GM12892 (cell line): ENCODE measurements around the gene SUPT3H.

ENCODE experiments used
- POLR2A ChIP-seq: IDR thresholded peaks from 2 replicates; pipeline ENCODE4 v1.6.1; 2011; ENCODE audit warnings: low read depth, low read length, control low read depth
- POLR2AphosphoS5 ChIP-seq: IDR thresholded peaks from 2 replicates; pipeline ENCODE4 v1.6.1; 2011; ENCODE audit warnings: low read depth, low read length, control low read depth
- TAF1 ChIP-seq: IDR thresholded peaks from 2 replicates; pipeline ENCODE4 v1.6.1; 2011; ENCODE audit warnings: low read depth, mild to moderate bottlenecking, control low read depth, low read length, borderline replicate concordance

DNA sequence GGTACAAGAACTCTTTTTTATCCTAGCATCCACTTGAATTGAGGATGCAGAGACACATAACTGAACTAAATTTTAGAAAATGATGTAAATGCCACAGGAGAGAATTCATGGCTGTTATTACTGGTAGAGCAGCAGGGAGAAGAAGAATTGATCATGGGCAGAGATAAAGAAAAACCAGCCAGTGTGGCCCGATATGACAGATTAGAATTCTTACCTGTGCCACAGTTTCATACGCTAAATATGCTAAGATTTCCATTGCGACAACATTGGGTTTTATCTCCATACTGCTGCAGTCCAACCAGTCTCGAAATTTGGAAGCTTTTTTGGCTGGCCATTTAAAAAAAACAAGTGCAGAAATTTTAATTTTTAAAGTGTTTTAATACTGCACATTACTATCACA is 423.5 kb downstream of the SUPT3H start:
- no peak for TF ChIP-seq POLR2A
- no peak for TF ChIP-seq POLR2AphosphoS5
- no peak for TF ChIP-seq TAF1
